KMS-11 (cell line): Measurements from ENCODE around the gene PCDHGA7.
"Not testable (repeated sequence)": the region's sequence is repeated elsewhere in the genome, so short reads cannot be mapped to it uniquely, and the experiment has no call there.

Source experiments
- H2AFZ ChIP-seq: fragments of 200-600 bp; sonication (generic); 2 replicates; pipeline ENCODE4 v1.6.1; 2016; ENCODE audit warnings: antibody characterized with exemption, mixed run types, low read depth
- H3K27ac ChIP-seq: fragments of 200-600 bp; sonication (generic); 2 replicates; pipeline ENCODE4 v1.6.1; 2016; ENCODE audit warnings: mild to moderate bottlenecking, mixed run types
- H3K27me3 ChIP-seq: fragments of 200-600 bp; sonication (generic); 2 replicates; pipeline ENCODE4 v1.6.1; 2017; ENCODE audit warnings: mild to moderate bottlenecking, low read depth, mixed run types, moderate library complexity; ENCODE audit not compliant: insufficient read depth
- H3K36me3 ChIP-seq: fragments of 200-600 bp; sonication (generic); 2 replicates; pipeline ENCODE4 v1.6.1; 2017; ENCODE audit warnings: mild to moderate bottlenecking, mixed run types; ENCODE audit not compliant: insufficient read depth
- H3K4me1 ChIP-seq: fragments of 200-600 bp; sonication (generic); 2 replicates; pipeline ENCODE4 v1.6.1; 2016; ENCODE audit warnings: mild to moderate bottlenecking, low read depth, mixed run types; ENCODE audit not compliant: poor library complexity, severe bottlenecking
- H3K4me2 ChIP-seq: fragments of 200-600 bp; sonication (generic); 2 replicates; pipeline ENCODE4 v1.7.0; 2016; ENCODE audit warnings: mild to moderate bottlenecking, mixed run types
- H3K4me3 ChIP-seq: fragments of 200-600 bp; sonication (generic); IDR thresholded peaks from 2 replicates; pipeline ENCODE4 v1.6.1; 2017; ENCODE audit warnings: low read depth, low read length, mixed read lengths; ENCODE audit not compliant: insufficient read depth
- H3K79me2 ChIP-seq: fragments of 200-600 bp; sonication (generic); 2 replicates; pipeline ENCODE4 v1.6.1; 2016; ENCODE audit warnings: low read depth, mixed run types; ENCODE audit not compliant: insufficient read depth
- H3K9ac ChIP-seq: fragments of 200-600 bp; sonication (generic); 2 replicates; pipeline ENCODE4 v1.6.1; 2016; ENCODE audit warnings: mild to moderate bottlenecking, mixed run types
- H4K20me1 ChIP-seq: fragments of 200-600 bp; sonication (generic); 2 replicates; pipeline ENCODE4 v1.6.1; 2016; ENCODE audit warnings: mild to moderate bottlenecking, mixed run types; ENCODE audit not compliant: insufficient read depth
- TF ChIP-seq, protein P1 (sequence below): fragments of 200-600 bp; sonication (generic); conservative IDR thresholded peaks from 2 replicates; pipeline ENCODE4 v1.6.1; 2017; ENCODE audit warnings: low read depth, mild to moderate bottlenecking, antibody characterized with exemption, low read length, moderate library complexity, mixed read lengths

Gene PCDHGA7

DNA sequence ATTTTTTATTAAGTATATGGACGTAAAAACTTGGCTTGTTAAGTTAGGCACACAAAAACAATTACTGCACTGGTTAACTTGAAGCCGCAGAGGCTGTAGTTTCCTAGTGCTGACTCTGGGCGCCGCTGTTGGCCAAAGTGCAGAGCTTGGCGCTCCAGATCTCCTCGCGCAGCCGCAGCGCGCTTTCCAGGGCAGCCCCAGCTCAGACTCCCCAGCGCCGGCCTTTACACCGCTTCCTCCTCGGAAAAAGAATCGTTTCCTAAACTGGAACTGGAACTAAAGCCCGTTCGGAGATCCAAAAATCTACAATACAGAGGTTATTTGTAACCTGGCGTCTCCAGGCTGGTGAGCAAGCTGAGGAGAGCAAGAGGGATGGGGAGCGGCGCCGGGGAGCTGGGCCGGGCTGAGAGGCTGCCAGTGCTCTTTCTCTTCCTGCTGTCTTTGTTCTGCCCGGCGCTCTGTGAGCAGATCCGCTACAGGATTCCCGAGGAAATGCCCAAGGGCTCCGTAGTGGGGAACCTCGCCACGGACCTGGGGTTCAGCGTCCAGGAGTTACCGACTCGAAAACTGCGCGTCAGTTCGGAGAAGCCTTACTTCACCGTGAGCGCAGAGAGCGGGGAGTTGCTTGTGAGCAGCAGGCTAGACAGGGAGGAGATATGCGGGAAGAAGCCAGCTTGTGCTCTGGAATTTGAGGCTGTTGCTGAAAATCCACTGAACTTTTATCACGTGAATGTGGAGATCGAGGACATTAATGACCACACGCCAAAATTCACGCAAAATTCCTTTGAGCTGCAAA is 15.4 kb downstream of the PCDHGA7 start, which contains the start of gene PCDHGB5:
Gene PCDHGB5 (plus strand): TSS at position 192 of the 796 bp plus-strand sequence. CDS start 181 bp downstream, at position 373.
- H3K27me3 ChIP-seq, H3K4me1 ChIP-seq, H2AFZ ChIP-seq, H3K27ac ChIP-seq, H3K36me3 ChIP-seq, H3K4me3 ChIP-seq, H3K79me2 ChIP-seq, H4K20me1 ChIP-seq, H3K4me2 ChIP-seq, H3K9ac ChIP-seq: not testable (repeated sequence)
- TF ChIP-seq, protein P1, sequence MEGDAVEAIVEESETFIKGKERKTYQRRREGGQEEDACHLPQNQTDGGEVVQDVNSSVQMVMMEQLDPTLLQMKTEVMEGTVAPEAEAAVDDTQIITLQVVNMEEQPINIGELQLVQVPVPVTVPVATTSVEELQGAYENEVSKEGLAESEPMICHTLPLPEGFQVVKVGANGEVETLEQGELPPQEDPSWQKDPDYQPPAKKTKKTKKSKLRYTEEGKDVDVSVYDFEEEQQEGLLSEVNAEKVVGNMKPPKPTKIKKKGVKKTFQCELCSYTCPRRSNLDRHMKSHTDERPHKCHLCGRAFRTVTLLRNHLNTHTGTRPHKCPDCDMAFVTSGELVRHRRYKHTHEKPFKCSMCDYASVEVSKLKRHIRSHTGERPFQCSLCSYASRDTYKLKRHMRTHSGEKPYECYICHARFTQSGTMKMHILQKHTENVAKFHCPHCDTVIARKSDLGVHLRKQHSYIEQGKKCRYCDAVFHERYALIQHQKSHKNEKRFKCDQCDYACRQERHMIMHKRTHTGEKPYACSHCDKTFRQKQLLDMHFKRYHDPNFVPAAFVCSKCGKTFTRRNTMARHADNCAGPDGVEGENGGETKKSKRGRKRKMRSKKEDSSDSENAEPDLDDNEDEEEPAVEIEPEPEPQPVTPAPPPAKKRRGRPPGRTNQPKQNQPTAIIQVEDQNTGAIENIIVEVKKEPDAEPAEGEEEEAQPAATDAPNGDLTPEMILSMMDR = peak; percentile 47

DNA sequence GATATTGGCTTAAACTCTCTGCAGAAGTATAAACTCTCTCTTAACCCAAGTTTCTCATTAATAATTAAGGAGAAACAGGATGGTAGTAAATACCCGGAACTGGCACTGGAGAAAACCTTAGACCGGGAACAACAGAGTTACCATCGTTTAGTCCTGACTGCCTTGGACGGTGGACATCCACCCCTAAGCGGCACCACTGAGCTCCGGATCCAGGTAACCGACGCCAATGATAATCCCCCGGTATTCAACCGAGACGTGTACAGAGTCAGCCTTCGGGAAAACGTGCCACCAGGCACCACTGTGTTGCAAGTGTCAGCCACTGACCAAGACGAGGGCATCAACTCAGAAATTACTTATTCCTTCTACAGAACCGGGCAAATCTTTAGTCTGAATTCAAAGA is 16.1 kb downstream of the PCDHGA7 start:
- no peaks in the 10 kb centered on the region for H4K20me1 ChIP-seq
- H3K4me3 ChIP-seq = no peak overlapping the region
- no peaks in the 10 kb centered on the region for H3K4me1 ChIP-seq
- no peak overlapping the region for H3K9ac ChIP-seq
- no peaks in the 10 kb centered on the region for H3K79me2 ChIP-seq
- H3K27ac ChIP-seq = no peak overlapping the region
- H3K27me3 ChIP-seq = no peaks in the 10 kb centered on the region
- H3K4me2 ChIP-seq = no peak overlapping the region
- TF ChIP-seq, protein P1 = no peak
- H2AFZ ChIP-seq = no peak overlapping the region
- no peaks in the 10 kb centered on the region for H3K36me3 ChIP-seq

DNA sequence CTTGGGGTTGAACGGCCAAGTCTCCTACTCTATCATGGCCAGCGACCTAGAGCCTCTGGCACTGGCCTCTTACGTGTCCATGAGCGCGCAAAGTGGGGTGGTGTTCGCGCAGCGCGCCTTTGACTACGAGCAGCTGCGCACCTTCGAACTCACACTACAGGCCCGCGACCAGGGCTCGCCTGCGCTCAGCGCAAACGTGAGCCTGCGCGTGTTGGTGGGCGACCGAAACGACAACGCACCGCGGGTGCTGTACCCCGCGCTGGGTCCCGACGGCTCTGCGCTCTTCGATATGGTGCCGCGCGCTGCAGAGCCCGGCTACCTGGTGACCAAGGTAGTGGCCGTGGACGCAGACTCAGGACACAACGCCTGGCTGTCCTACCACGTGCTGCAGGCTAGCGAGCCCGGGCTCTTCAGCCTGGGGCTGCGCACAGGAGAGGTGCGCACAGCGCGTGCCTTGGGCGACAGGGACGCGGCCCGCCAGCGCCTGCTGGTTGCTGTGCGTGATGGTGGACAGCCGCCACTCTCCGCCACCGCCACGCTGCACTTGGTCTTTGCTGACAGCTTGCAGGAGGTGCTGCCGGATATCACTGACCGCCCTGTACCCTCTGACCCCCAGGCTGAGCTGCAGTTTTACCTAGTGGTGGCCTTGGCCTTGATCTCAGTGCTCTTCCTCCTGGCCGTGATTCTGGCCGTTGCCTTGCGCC is 17.2 kb downstream of the PCDHGA7 start:
- TF ChIP-seq, protein P1 = no peak
- Histone ChIP-seq H3K36me3 (no peaks in the 10 kb centered on the region), H3K79me2 (no peaks in the 10 kb centered on the region), H3K4me2 (no peak overlapping the region), H2AFZ (no peak overlapping the region), H3K27me3 (no peaks in the 10 kb centered on the region), H3K4me1 (no peaks in the 10 kb centered on the region), H4K20me1 (no peaks in the 10 kb centered on the region), H3K27ac (no peak overlapping the region), H3K4me3 (no peak overlapping the region), H3K9ac (no peak overlapping the region)

DNA sequence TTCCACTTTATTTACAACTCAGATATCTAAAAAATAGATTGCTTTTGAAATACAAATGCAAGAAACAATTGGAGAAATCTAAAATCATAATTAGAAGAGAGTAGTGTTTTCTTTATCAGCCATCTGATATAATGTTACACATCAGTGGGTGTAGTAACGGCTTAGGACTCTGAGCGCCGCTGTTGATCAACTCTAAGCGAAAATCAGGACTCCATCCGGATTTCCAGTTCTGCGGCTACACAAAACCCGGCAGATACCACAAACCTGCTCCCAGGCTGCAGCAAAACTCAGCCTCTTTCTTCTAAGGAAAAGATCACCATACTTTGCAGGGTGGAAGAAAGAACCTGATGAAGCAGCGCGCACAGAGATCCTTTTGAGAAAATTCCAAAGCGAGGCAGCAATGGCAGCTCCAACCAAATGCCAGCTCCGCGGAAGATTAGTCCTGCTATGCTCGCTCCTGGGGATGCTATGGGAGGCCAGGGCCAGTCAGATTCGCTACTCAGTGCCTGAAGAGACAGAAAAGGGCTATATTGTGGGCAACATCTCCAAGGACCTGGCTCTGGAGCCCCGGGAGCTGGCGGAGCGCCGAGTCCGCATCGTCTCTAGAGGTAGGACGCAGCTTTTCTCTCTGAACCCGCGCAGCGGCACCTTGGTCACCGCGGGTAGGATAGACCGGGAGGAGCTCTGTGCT is 20.2 kb downstream of the PCDHGA7 start, which contains the start of gene PCDHGA9:
Gene PCDHGA9 (plus strand): TSS at position 226 of the 691 bp plus-strand sequence. CDS start 175 bp downstream, at position 401.
- Histone ChIP-seq H2AFZ (no peak within 1 kb of the TSS), H3K79me2 (no peaks in the 10 kb centered on the region), H3K36me3 (no peaks in the 10 kb centered on the region), H3K27me3 (no peaks in the 10 kb centered on the region), H3K9ac (no peak within 1 kb of the TSS), H4K20me1 (no peaks in the 10 kb centered on the region), H3K27ac (no peak within 1 kb of the TSS), H3K4me2 (no peak within 1 kb of the TSS), H3K4me1 (no peaks in the 10 kb centered on the region), H3K4me3 (no peak within 1 kb of the TSS)
- TF ChIP-seq, protein P1 = no peak
